GM19468 (cell line): ENCODE measurements around the gene SGF29.
"Not testable (repeated sequence)": the region's sequence is repeated elsewhere in the genome, so short reads cannot be mapped to it uniquely, and the experiment has no call there.

Experiments
- ATAC-seq: cut with Tn5 transposase; IDR thresholded peaks from one replicate; pipeline ENCODE4 v1.9.1; 2021; ENCODE audit warnings: mild to moderate bottlenecking, moderate library complexity, moderate number of reproducible peaks; ENCODE audit not compliant: unreplicated experiment; ENCODE audit errors: extremely low read depth

Gene SGF29

GRCh38 chr16:28636093-28636823 lies 82.5 kb downstream of the SGF29 start:
- not testable (repeated sequence) for ATAC-seq

DNA sequence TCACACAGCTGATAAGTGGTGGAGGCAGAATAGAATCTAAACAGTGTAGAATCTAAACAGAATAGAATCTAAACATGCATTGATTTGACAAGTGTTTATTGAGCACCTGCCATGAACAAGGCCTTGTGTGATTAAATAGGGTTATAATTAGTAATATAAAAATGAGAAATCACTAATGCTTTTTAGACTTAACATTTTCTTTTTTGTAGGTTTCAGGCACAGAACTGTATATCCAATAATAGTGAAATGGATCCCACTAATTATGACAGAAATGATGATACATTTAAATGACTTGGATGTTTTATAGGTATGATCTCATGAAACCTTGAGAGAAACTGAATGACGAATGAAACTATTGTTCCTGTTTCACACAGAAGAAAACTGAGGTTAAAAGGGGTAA lies 84.0 kb downstream of the SGF29 start, which contains the start of gene NPIPB8:
TSS of gene NPIPB8 (plus strand) at position 301 of the 400 bp plus-strand sequence. CDS start 296 bp downstream, outside the sequence.
- ATAC-seq, result not testable (repeated sequence)

GRCh38 chr16:28638359-28638758 lies 84.6 kb downstream of the SGF29 start:
- ATAC-seq, result not testable (repeated sequence)

GRCh38 chr16:28639959-28640358 lies 86.2 kb downstream of the SGF29 start:
- ATAC-seq, result not testable (repeated sequence)
